NCI-H1694 treated with DMSO at 0.1 percent for 48 hours (cell line): ENCODE measurements around the gene DOCK8.
"Not testable (repeated sequence)": the region's sequence is repeated elsewhere in the genome, so short reads cannot be mapped to it uniquely, and the experiment has no call there.

ENCODE experiments used
- DNase-seq: peaks from one replicate; lab custom pipeline; 2025; lab: John Stamatoyannopoulos, UW

Gene DOCK8

DNA sequence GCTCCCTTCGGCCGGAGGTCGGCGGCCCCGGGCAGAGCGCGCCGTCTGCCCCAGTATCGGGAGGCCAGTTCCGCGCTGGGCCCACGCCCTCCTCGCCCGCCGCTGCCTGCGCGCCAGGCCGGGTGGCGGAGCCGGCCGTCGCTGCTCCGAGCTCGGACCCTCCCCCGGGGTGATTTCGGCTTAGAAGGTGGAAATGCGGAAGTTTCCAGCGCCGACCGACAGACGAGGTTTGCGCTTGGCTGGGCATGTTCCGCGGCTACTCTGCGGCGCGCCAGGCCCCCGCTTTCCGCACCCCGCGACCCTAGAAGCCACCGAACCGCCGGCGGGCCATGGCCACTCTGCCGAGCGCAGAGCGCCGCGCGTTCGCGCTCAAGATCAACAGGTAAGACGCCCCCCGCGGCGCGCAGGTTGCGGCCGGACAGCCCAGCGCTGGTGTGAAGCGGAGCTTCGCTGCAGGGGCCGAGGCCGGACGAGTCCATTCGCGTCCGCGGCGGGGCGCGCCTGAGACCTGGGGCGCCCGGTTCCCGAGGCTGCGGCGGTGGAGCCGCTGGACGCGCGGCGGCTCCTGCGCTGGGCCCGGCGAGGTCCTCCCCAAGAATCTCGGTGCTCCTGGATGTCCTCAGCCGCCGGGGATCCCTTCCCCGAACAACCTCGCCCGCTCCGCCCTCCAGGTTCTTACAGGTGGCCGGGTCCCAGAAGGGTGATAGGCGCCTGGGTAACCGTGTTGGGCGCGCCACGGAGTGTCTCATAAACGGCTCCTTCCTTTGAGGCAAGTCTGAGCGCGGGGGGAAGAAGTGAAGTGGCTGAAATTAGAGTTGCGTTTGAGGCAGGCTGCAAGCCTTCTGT is at the start of gene DOCK8:
Gene DOCK8, plus strand, starts transcription at position 218 of the 846 bp plus-strand sequence. Its CDS starts 112 bp downstream, at position 330.
- DNase-seq = no peak

- DNase-seq = not testable (repeated sequence)
Observed at GRCh38 chr9:169757-170156, 44.9 kb upstream of the DOCK8 start.

GRCh38 chr9:178140-178825 is 36.4 kb upstream of the DOCK8 start:
- DNase-seq = not testable (repeated sequence)

DNA sequence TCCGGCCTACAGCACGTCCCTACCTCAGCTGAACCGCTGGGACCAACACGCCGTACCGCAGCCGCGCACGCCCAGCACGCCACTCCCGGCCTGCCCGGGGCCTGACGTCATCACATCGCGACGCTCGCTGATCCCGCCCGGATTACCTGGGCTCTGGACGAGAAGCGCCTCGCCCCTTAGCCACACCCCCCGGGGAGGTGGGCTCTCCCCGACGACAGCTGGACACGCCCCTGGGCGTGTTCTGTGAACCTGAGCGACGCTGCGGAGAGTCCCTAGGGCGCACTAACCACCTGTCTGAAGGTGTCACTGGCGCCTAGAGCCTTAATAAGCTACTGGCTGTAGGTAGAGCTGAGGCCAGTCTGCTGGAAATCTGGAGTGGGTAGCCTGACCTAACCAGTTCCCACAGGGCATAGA is 35.7 kb upstream of the DOCK8 start, which contains the start of gene ZNG1A:
Gene ZNG1A, minus strand, starts transcription at position 87 of the 414 bp plus-strand sequence. CDS start 87 bp downstream, outside the sequence.
- not testable (repeated sequence) for DNase-seq

- DNase-seq = not testable (repeated sequence)
Observed at GRCh38 chr9:199601-200000, 15.1 kb upstream of the DOCK8 start.

DNA sequence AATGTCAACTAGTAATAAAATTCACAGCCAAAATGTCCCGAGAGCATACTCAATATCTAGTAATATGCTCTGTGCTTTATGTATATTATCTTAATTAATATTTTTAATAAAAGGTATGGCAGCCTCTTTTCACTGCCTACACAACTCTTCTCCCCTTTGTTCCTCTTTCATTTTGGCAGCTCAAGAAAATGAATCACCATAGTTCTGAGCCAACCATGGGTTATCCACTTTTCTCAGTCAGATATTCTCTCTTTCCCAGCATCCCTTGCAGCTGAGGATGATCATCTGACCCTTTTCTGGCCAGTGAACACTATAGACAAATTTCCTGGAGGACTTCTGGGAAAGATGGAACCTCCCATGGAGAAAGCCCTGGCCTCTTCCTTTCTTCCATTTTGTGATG is 8.2 kb upstream of the DOCK8 start:
- DNase-seq = no peak

- DNase-seq = no peak
Observed at GRCh38 chr9:209143-209758, 5.4 kb upstream of the DOCK8 start.

- DNase-seq = no peak
Observed at GRCh38 chr9:211036-211435, 3.6 kb upstream of the DOCK8 start.

DNA sequence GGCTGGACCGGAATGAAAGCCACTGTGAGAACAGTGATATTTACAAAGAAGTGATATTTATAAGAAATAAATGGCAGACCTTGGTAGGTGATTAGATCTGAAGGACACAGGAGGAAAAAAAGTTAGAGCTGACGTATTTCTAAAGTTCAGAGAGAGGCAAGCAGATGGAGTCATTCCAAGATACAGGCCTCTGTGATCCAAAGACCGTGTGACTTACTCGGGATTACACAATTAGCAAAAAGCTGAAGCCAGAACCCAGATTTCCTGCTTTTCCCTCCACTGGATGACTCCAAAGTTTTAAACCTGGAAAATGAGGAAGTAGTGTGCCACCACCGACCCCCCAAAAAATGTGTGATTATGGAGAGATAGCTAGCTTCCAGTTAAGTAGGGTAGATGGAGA is 3.1 kb upstream of the DOCK8 start:
- DNase-seq = no peak

DNA sequence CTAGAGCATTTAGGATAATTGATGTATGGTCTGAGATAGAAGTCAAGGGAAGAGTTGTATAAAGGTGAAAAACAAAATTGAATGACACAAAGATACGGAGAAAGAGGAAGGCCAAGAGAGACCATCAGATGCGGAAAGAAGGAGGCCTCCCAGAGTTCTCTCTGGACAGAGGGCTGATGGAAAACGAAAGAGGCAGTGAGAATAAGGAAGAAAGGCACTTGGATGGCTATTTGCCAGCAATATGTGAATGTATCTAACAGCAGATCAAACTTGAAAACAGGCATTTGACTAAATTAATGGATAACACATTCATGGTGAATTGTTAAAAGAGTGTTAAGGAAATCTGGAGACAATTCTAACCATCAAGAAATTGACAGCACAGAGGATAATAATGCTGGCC is 2.4 kb upstream of the DOCK8 start:
- DNase-seq = no peak

- not testable (repeated sequence) for DNase-seq
Observed at GRCh38 chr9:213901-214300, 764 bp upstream of the DOCK8 start.

GRCh38 chr9:214351-214647 is 366 bp upstream of the DOCK8 start:
- DNase-seq = no peak

GRCh38 chr9:215631-216155 is 1.0 kb downstream of the DOCK8 start:
- DNase-seq = no peak

- DNase-seq = no peak
Observed at GRCh38 chr9:216866-217265, 2.2 kb downstream of the DOCK8 start.

- no peak for DNase-seq
Observed at GRCh38 chr9:217950-218349, 3.3 kb downstream of the DOCK8 start.

- not testable (repeated sequence) for DNase-seq
Observed at GRCh38 chr9:219036-219435, 4.4 kb downstream of the DOCK8 start.

DNA sequence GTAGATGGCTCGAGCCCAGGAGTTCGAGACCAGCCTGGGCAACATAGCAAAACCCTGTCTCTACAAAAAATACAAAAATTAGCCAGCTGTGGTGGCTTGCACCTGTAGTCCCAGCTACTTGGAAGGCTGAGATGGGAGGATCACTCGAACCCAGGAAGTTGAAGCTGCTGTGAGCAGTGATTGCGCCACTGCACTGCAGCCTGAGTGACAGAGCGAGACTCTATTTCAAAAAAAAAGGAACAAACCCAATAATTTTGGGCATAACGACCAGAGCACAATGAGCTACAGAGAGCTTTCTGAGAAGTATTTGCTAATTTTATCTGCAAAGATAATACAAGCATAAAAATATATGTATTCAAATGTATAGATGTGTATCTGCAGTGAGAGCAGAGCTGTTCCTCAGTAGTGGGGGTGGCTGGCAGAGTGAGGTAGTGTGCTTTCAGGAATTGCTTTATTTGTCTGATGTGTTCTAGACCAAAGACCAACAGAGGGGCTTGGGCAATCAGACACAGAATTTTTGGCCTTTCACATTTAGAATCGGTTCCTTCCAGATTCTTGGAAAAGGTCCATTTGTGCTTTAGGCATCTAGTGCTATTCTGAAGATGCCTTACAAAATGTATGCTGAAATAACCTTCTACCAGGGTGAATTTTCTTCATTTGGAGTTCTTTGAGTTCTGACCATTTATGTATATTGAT is 5.2 kb downstream of the DOCK8 start:
- DNase-seq = no peak

GRCh38 chr9:221989-222776 is 7.5 kb downstream of the DOCK8 start:
- DNase-seq = no peak

- no peak for DNase-seq
Observed at GRCh38 chr9:223152-223551, 8.5 kb downstream of the DOCK8 start.

GRCh38 chr9:224026-224425 is 9.4 kb downstream of the DOCK8 start:
- DNase-seq = no peak
